GM12865 (cell line): ENCODE measurements around the gene CTBP1.

Experiments used
- DNase-seq: peaks from one replicate; pipeline ENCODE4 v3.0.0; 2010; ENCODE audit warnings: low read depth
- H3K4me3 ChIP-seq: 2 replicates; pipeline ENCODE4 v1.5.1; 2011; ENCODE audit warnings: mild to moderate bottlenecking, low read depth, low read length, control low read depth
- CTCF ChIP-seq: IDR thresholded peaks from 2 replicates; pipeline ENCODE4 v1.5.1; 2011; ENCODE audit warnings: low read length, control low read depth, low read depth, inconsistent platforms; ENCODE audit not compliant: insufficient read depth; ENCODE audit errors: missing control alignments

CTBP1 gene

GRCh38 chr4:1179976-1180375, 69.0 kb downstream of the CTBP1 start:
- TF ChIP-seq CTCF: no peak
- no peak for DNase-seq
- H3K4me3 ChIP-seq: no peak overlapping the region

GRCh38 chr4:1179089-1179441, 69.9 kb downstream of the CTBP1 start:
- DNase-seq: no peak
- no peak overlapping the region for H3K4me3 ChIP-seq
- no peak for TF ChIP-seq CTCF

- TF ChIP-seq CTCF: no peak
- DNase-seq: no peak
Measured at GRCh38 chr4:1178300-1179088, 70.4 kb downstream of the CTBP1 start.

GRCh38 chr4:1177274-1178141, 71.4 kb downstream of the CTBP1 start:
- no peak for TF ChIP-seq CTCF
- no peak for DNase-seq
- no peak overlapping the region for H3K4me3 ChIP-seq

More at GRCh38 chr4:1178300-1179088, 70.4 kb downstream of the CTBP1 start:
- H3K4me3 ChIP-seq: no peak overlapping the region

GRCh38 chr4:1176398-1177273, 72.3 kb downstream of the CTBP1 start:
- H3K4me3 ChIP-seq: no peak overlapping the region
- no peak for DNase-seq
- TF ChIP-seq CTCF: no peak

GRCh38 chr4:1175635-1176229, 73.2 kb downstream of the CTBP1 start:
- no peak for TF ChIP-seq CTCF
- DNase-seq: no peak
- no peak overlapping the region for H3K4me3 ChIP-seq
